ENCODE results near the gene PDK3. TPM values are rescaled to one million over a fixed set of nuclear protein-coding genes. Genes with fewer than 3 reads are reported as not detected.

The PDK3 gene
- polyA plus RNA-seq, 10 donors = 1.9 to 4.0 (median 3.3) TPM

- no peak for DNase-seq
Measured at GRCh38 chrX:24480400-24480865, 15.3 kb downstream of the PDK3 start.

- no peak for DNase-seq
Measured at GRCh38 chrX:24482823-24483415, 17.8 kb downstream of the PDK3 start.

GRCh38 chrX:24483596-24483995 lies 18.5 kb downstream of the PDK3 start:
- DNase-seq = no peak

- DNase-seq = no peak
Measured at GRCh38 chrX:24485323-24485722, 20.2 kb downstream of the PDK3 start.

- no peak for DNase-seq
Measured at GRCh38 chrX:24485976-24486680, 21.0 kb downstream of the PDK3 start.

GRCh38 chrX:24487571-24487970 lies 22.5 kb downstream of the PDK3 start:
- no peak for DNase-seq

GRCh38 chrX:24491741-24492140 lies 26.7 kb downstream of the PDK3 start:
- no peak for DNase-seq

GRCh38 chrX:24493740-24494581 lies 28.9 kb downstream of the PDK3 start:
- DNase-seq = no peak

- DNase-seq = peak in 2 of 3 donors; percentile 33 to 42
Measured at GRCh38 chrX:24494647-24495075, 29.6 kb downstream of the PDK3 start.

- no peak for DNase-seq
Measured at GRCh38 chrX:24495700-24496099, 30.6 kb downstream of the PDK3 start.

GRCh38 chrX:24498181-24498580 lies 33.1 kb downstream of the PDK3 start:
- DNase-seq = peak; percentile 7 to 39 (median 28)

GRCh38 chrX:24498975-24499374 lies 33.9 kb downstream of the PDK3 start:
- DNase-seq = no peak

GRCh38 chrX:24506082-24506481 lies 41.0 kb downstream of the PDK3 start:
- DNase-seq = no peak

- no peak for DNase-seq
Measured at GRCh38 chrX:24508375-24508774, 43.3 kb downstream of the PDK3 start.

- DNase-seq = no peak
Measured at GRCh38 chrX:24513416-24513815, 48.3 kb downstream of the PDK3 start.

- peak; percentile 10 to 51 (median 25) for DNase-seq
Measured at GRCh38 chrX:24515447-24515846, 50.4 kb downstream of the PDK3 start.

GRCh38 chrX:24520472-24520871 lies 55.4 kb downstream of the PDK3 start:
- DNase-seq = no peak

- DNase-seq = no peak
Measured at GRCh38 chrX:24525455-24525854, 60.4 kb downstream of the PDK3 start.

GRCh38 chrX:24526616-24527015 lies 61.5 kb downstream of the PDK3 start:
- DNase-seq = no peak

- no peak for DNase-seq
Measured at GRCh38 chrX:24528605-24529004, 63.5 kb downstream of the PDK3 start.

GRCh38 chrX:24536551-24536950 lies 71.5 kb downstream of the PDK3 start:
- DNase-seq = no peak

GRCh38 chrX:24542756-24543155 lies 77.7 kb downstream of the PDK3 start:
- peak; percentile 11 to 68 (median 48) for DNase-seq

GRCh38 chrX:24547961-24548360 lies 82.9 kb downstream of the PDK3 start:
- no peak for DNase-seq

All from muscle of back (tissue), 11 donors.